K562 (cell line): ENCODE data around the gene C2CD2. TPM values are rescaled to one million over a fixed set of nuclear protein-coding genes. Genes with fewer than 3 reads are reported as not detected.

ENCODE experiments used
- ATAC-seq: fragments of 200-7000 bp; cut with Tn5 transposase; 3 replicates; pipeline ENCODE4 v1.9.1; 2020; ENCODE audit warnings: moderate library complexity
- BruUV-seq: library from RNA; stranded (reverse); fragments of 400-500 nt; replicated peaks from 2 replicates; lab custom pipeline; 2021; lab: Mats Ljungman, UMichigan
- CTCF ChIA-PET: fragments of 300-600 bp; formaldehyde crosslinking; extraction: SDS; loops from one replicate; lab custom pipeline; 2021; ENCODE audit warnings: low intra/inter-chr PET ratio; lab: Yijun Ruan, JAX
- POLR2A ChIA-PET: fragments of 300-600, 350-650 bp; sonication (Branson Sonifier 250); formaldehyde crosslinking; extraction: SDS; loops from one replicate; lab custom pipeline; 2021; ENCODE audit warnings: antibody characterized with exemption, inconsistent platforms; lab: Yijun Ruan, JAX
- DNase-seq, 4 experiments: peaks; one replicate each; pipeline versions ENCODE4 v3.0.0 to v3.0.0-alpha.2; 2011 to 2018; ENCODE audit warnings: low spot score in 3 of 4, mixed read lengths in 3 of 4; ENCODE audit errors: extremely low read depth in 1 of 4
- FAIRE-seq: peaks from 2 replicates; lab custom pipeline; 2011; peaks lifted over from hg19 to GRCh38; lab: Jason Lieb, UNC
- H2AFZ ChIP-seq: 2 replicates; pipeline ENCODE4 v1.6.0; 2011; ENCODE audit warnings: low read depth, low read length, control low read depth, inconsistent platforms
- H3K27ac ChIP-seq: fragments of 200-600 bp; 3 replicates; pipeline ENCODE4 v1.8.0; 2011; ENCODE audit warnings: low read depth, mild to moderate bottlenecking, control low read depth, inconsistent platforms, low read length, moderate library complexity, mixed read lengths; ENCODE audit errors: extremely low read depth
- H3K27me3 ChIP-seq, 2 experiments: fragments of 300-600 bp in 1 of 2; 2 replicates in 1 of 2; 3 replicates in 1 of 2; pipeline versions ENCODE4 v1.6.0 to v1.8.0; 2011; ENCODE audit warnings: inconsistent platforms in 2 of 2, low read length in 2 of 2, mild to moderate bottlenecking in 1 of 2, mixed read lengths in 1 of 2, moderate library complexity in 1 of 2; ENCODE audit not compliant: control insufficient read depth in 2 of 2, insufficient read depth in 2 of 2
- H3K36me3 ChIP-seq: fragments of 300-600 bp; 3 replicates; pipeline ENCODE4 v1.8.0; 2011; ENCODE audit warnings: mild to moderate bottlenecking, low read length, inconsistent platforms; ENCODE audit not compliant: control insufficient read depth, insufficient read depth
- H3K4me1 ChIP-seq, 2 experiments: fragments of 200-600 bp in 1 of 2; replicated peaks in 1 of 2; 2 replicates in 1 of 2; 3 replicates in 1 of 2; pipeline versions ENCODE4 v1.5.1 to v1.8.0; 2011; ENCODE audit warnings: inconsistent platforms in 2 of 2, low read length in 2 of 2, mild to moderate bottlenecking in 1 of 2, mixed read lengths in 1 of 2, moderate library complexity in 1 of 2; ENCODE audit not compliant: control insufficient read depth in 2 of 2, insufficient read depth in 2 of 2
- H3K4me2 ChIP-seq: 2 replicates; pipeline ENCODE4 v1.6.1; 2011; ENCODE audit warnings: low read length, control low read depth, inconsistent platforms, mixed read lengths; ENCODE audit not compliant: insufficient read depth
- H3K4me3 ChIP-seq: fragments of 200-600 bp; sonication (generic), shearing (Covaris generic); 2 replicates; pipeline ENCODE4 v1.5.1; 2016; ENCODE audit warnings: control low read depth, inconsistent platforms
- H3K79me2 ChIP-seq: fragments of 200-600 bp; 3 replicates; pipeline ENCODE4 v1.8.0; 2011; ENCODE audit warnings: low read length, inconsistent platforms; ENCODE audit not compliant: control insufficient read depth, insufficient read depth
- H3K9ac ChIP-seq, 2 experiments: 2 replicates each; pipeline versions ENCODE4 v1.6.0 to v1.6.1; 2011; ENCODE audit warnings: low read depth in 2 of 2, low read length in 2 of 2, control low read depth in 1 of 2, inconsistent platforms in 1 of 2, mild to moderate bottlenecking in 1 of 2, mixed read lengths in 1 of 2; ENCODE audit not compliant: insufficient read depth in 1 of 2
- H3K9me1 ChIP-seq: one replicate; pipeline ENCODE4 v1.6.0; 2011; ENCODE audit warnings: inconsistent platforms, mild to moderate bottlenecking, low read length, moderate library complexity; ENCODE audit not compliant: control insufficient read depth, insufficient read depth
- H3K9me3 ChIP-seq: replicated peaks from 2 replicates; pipeline ENCODE4 v1.5.1; 2011; ENCODE audit warnings: low read depth, low read length, inconsistent platforms; ENCODE audit not compliant: control insufficient read depth, insufficient read depth
- H4K20me1 ChIP-seq: replicated peaks from 2 replicates; pipeline ENCODE4 v1.6.1; 2011; ENCODE audit warnings: low read length, inconsistent platforms, mixed read lengths; ENCODE audit not compliant: control insufficient read depth, insufficient read depth
- COPS2 ChIP-seq: fragments of 450-650 bp; conservative IDR thresholded peaks from 2 replicates; pipeline ENCODE4 v1.6.1; 2016; ENCODE audit warnings: mild to moderate bottlenecking, moderate library complexity
- CTCF ChIP-seq, 3 experiments: IDR thresholded peaks in 2 of 3; conservative IDR thresholded peaks in 1 of 3; 2 replicates each; pipeline ENCODE4 v1.5.1; 2011 to 2012; ENCODE audit warnings: low read length in 3 of 3, mild to moderate bottlenecking in 3 of 3, control low read depth in 2 of 3, improper control_type of control experiment in 1 of 3, inconsistent platforms in 1 of 3, low read depth in 1 of 3, mixed read lengths in 1 of 3, moderate library complexity in 1 of 3; ENCODE audit not compliant: insufficient read depth in 2 of 3
- GABPA ChIP-seq: fragments of 200-800 bp; sonication (Bioruptor generic); conservative IDR thresholded peaks from 2 replicates; pipeline ENCODE4 v1.6.1; 2016; ENCODE audit warnings: low read depth, missing genetic modification characterization, missing compliant biosample characterization
- JUN ChIP-seq, 2 experiments: sonication (generic) in 1 of 2; formaldehyde crosslinking in 1 of 2; IDR thresholded peaks; 2 replicates each; pipeline versions ENCODE4 v1.6.1 to v1.8.0; 2012 to 2022; ENCODE audit warnings: borderline replicate concordance in 2 of 2, mild to moderate bottlenecking in 2 of 2, improper control_type of control experiment in 1 of 2, low read depth in 1 of 2, low read length in 1 of 2, missing genetic modification reagents in 1 of 2
- MCM5 ChIP-seq: fragments of 450-650 bp; IDR thresholded peaks from 2 replicates; pipeline ENCODE4 v1.6.1; 2016; ENCODE audit warnings: low read depth
- MTA1 ChIP-seq: fragments of 450-650 bp; IDR thresholded peaks from 2 replicates; pipeline ENCODE4 v1.6.1; 2017; ENCODE audit warnings: borderline replicate concordance
- MYBL2 ChIP-seq, 2 experiments: fragments of 450-650 bp in 1 of 2; sonication (generic) in 1 of 2; formaldehyde crosslinking in 1 of 2; IDR thresholded peaks; 2 replicates each; pipeline versions ENCODE4 v1.6.1 to v1.8.1; 2017 to 2022; ENCODE audit warnings: borderline replicate concordance in 1 of 2, inconsistent platforms in 1 of 2, low read depth in 1 of 2, mild to moderate bottlenecking in 1 of 2, missing genetic modification reagents in 1 of 2, moderate library complexity in 1 of 2
- RAD51 ChIP-seq: fragments of 450-650 bp; IDR thresholded peaks from 2 replicates; pipeline ENCODE4 v1.7.1; 2016; ENCODE audit warnings: low read depth, mild to moderate bottlenecking, borderline replicate concordance
- TAF15 ChIP-seq: fragments of 200-400 bp; formaldehyde crosslinking; IDR thresholded peaks from 2 replicates; pipeline ENCODE4 v1.6.1; 2017; ENCODE audit warnings: mild to moderate bottlenecking, low read depth, low read length, moderate library complexity
- TEAD4 ChIP-seq, 2 experiments: sonication (generic) in 1 of 2; formaldehyde crosslinking in 1 of 2; IDR thresholded peaks; 2 replicates each; pipeline versions ENCODE4 v1.6.1 to v1.8.0; 2012 to 2022; ENCODE audit warnings: borderline replicate concordance in 1 of 2, inconsistent platforms in 1 of 2, low read length in 1 of 2, mild to moderate bottlenecking in 1 of 2, missing genetic modification reagents in 1 of 2
- ZFX ChIP-seq: sonication (generic); formaldehyde crosslinking; IDR thresholded peaks from 2 replicates; pipeline ENCODE4 v1.8.0; 2022; ENCODE audit warnings: mild to moderate bottlenecking, missing genetic modification reagents, moderate library complexity
- ZNF12 ChIP-seq: sonication (generic); formaldehyde crosslinking; IDR thresholded peaks from 2 replicates; pipeline ENCODE4 v1.4.0; 2020; ENCODE audit warnings: mild to moderate bottlenecking, missing genetic modification reagents
- ZNF311 ChIP-seq: fragments of 250-450 bp; sonication (Bioruptor Pico); IDR thresholded peaks from 2 replicates; pipeline ENCODE4 v1.4.0; 2020; ENCODE audit warnings: mild to moderate bottlenecking, moderate library complexity
- WGBS: fragments of 100-300 bp; shearing (Covaris generic); methylation state at CpG from one replicate; pipeline ENCODE4 v1.1.6; 2016; ENCODE audit warnings: low coverage, mixed read lengths; ENCODE audit not compliant: insufficient coverage; ENCODE audit errors: missing lambda C conversion rate; 5-methylcytosine and 5-hydroxymethylcytosine counted together
- in situ Hi-C: fragments of 300-500 bp; cut with MboI; formaldehyde crosslinking; loops from 4 replicates; pipeline ENCODE4 v1.15.0; 2018; ENCODE audit warnings: inconsistent platforms, mixed read lengths
- intact Hi-C: fragments of 100-400 bp; cut with micrococcal nuclease; formaldehyde crosslinking; loops from 2 replicates; pipeline ENCODE4 v1.14.2; 2022
- polyA plus RNA-seq, 8 experiments: library from polyadenylated mRNA; depleted of rRNA in 4 of 8; stranded (reverse) in 5 of 8; unstranded in 3 of 8; fragments of >200 nt; fragmentation: Nextera tagmentation in 2 of 8; fragmentation: Illumina TruSeq in 1 of 8; extraction: Ambion mirVana in 2 of 8; extraction: Trizol in 1 of 8; gene quantifications; 2 replicates each; pipeline versions ENCODE4 v1.2.1 to v1.2.3, GENCODE V29; 2011 to 2014; ENCODE audit warnings: inconsistent platforms in 1 of 8, missing spikeins in 1 of 8
- total RNA-seq, 7 experiments: library from RNA; depleted of rRNA in 6 of 7; stranded (reverse); fragments of >200 nt in 6 of 7; fragmentation: Illumina TruSeq in 2 of 7; extraction: Trizol in 2 of 7; gene quantifications; 2 replicates each; pipeline versions ENCODE4 v1.2.1 to v1.2.3, GENCODE V29; 2011 to 2021; ENCODE audit warnings: low replicate concordance in 1 of 7

The C2CD2 gene
- total and polyA plus RNA-seq, 9 of the 15 experiments (the other 6 are each of a cell fraction or from before 2014, with no cell fraction given), result 1.3 to 21.6 (median 12.1) TPM

DNA sequence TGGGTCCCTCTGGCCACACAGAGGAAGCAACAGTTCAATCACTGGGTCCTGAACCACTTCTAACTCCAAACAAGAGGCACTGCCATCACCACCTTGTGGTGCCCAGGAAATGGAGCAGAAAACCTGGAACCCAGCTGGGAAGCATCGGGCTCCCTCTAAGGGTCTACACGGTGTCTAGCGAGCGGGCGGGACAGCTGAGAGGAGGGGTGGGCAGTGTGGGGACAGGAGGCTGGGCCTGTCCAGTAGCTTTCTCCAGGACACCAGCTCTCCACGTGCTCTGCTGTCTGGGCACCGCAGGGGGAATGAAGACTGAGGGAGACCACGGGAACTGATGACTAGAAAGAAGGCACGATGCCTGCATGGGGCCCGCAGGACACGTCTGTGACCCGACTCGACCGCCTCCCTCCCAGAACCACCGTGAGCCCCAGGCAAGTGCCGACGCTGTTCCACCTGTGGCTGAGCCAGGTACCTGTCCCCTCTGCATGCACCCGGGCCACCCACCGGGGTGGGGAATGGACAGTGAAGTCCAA is 69.3 kb downstream of the C2CD2 start:
- no peak for TF ChIP-seq COPS2
- 0 out of 6 replicates have a peak, but pooled peaks of 1 of the 3 experiments have one; percentile 12 for TF ChIP-seq CTCF (IDR thresholded peaks at IDR 0.05 in 2 of 3, conservative IDR thresholded peaks at IDR 0.05 in 1 of 3; ENCODE audit: insufficient read depth in 2 of 3, low read depth in 1 of 3, low read length in 3 of 3)
- no peaks in the 10 kb centered on the region for H4K20me1 ChIP-seq
- H3K9me3 ChIP-seq, result no peaks in the 10 kb centered on the region
- no peak overlapping the region for H3K27ac ChIP-seq
- H3K36me3 ChIP-seq, result no peaks in the 10 kb centered on the region; the same call in 2 of the 3 replicates
- intact Hi-C loops, result no loop called here
- H3K4me1 ChIP-seq, result peaks cover 4 to 5% of the 10 kb centered on the region in 2 experiments; a peak in 3 of 5 replicates
- 71% methylated on average over 13 of the region's 19 CpGs for WGBS
- ChIA-PET CTCF (no interaction called here), POLR2A (interaction anchor here (0.7 to 1.1 kb wide), 2 partner anchors 11 to 83 kb away, joined by 3 read pairs; no protein-coding TSS in a partner anchor)
- in situ Hi-C loops, result no loop called here
- peaks cover under 1% of the 10 kb centered on the region; the same call in 1 of the 3 replicates for H3K79me2 ChIP-seq
- no peaks in the 10 kb centered on the region for H3K27me3 ChIP-seq
- DNase-seq (no peak), ATAC-seq (no peak), FAIRE-seq (no peak)
- BruUV-seq, result no TSS peak
- no peak overlapping the region for H3K9ac ChIP-seq
- H3K9me1 ChIP-seq, result no peaks in the 10 kb centered on the region
- H3K4me3 ChIP-seq, result no peak overlapping the region
- H2AFZ ChIP-seq, result no peak overlapping the region
- no peak overlapping the region for H3K4me2 ChIP-seq

- Histone ChIP-seq H3K4me3 (no peak overlapping the region), H3K9me1 (no peaks in the 10 kb centered on the region), H3K9me3 (no peaks in the 10 kb centered on the region), H3K79me2 (peaks cover 3% of the 10 kb centered on the region; the same call in 2 of the 3 replicates), H3K4me1 (peaks cover 4 to 9% of the 10 kb centered on the region in 2 experiments; a peak in 3 of 5 replicates), H2AFZ (no peak overlapping the region), H3K9ac (no peak overlapping the region), H3K27me3 (no peaks in the 10 kb centered on the region), H4K20me1 (no peaks in the 10 kb centered on the region), H3K27ac (no peak overlapping the region), H3K4me2 (no peak overlapping the region), H3K36me3 (no peaks in the 10 kb centered on the region)
- no peak for DNase-seq
- in situ Hi-C loops, result no loop called here
- BruUV-seq, result no TSS peak
- ATAC-seq, result no peak
- 81% methylated on average over 5 of the region's 5 CpGs for WGBS
- POLR2A ChIA-PET, result interaction anchor here (1.1 kb wide), 1 partner anchor 10 kb away, joined by 3 read pairs; no protein-coding TSS in a partner anchor
- CTCF ChIA-PET, result no interaction called here
- intact Hi-C loops, result no loop called here
- no peak for FAIRE-seq
- no peak for TF ChIP-seq ZFX (CRISPR knock-in tag)
- no peak for TF ChIP-seq MYBL2 (IDR thresholded peaks at IDR 0.05; ENCODE audit: low read depth)
- TF ChIP-seq MYBL2 (CRISPR knock-in tag; IDR thresholded peaks at IDR 0.05; ENCODE audit: borderline replicate concordance), result no peak
- no peak for TF ChIP-seq ZNF311 (CRISPR knock-in tag)
- no peak for TF ChIP-seq RAD51
- TF ChIP-seq GABPA (tag), result no peak
- no peak for TF ChIP-seq MTA1
- TF ChIP-seq MCM5, result no peak
- TF ChIP-seq TAF15, result no peak
- no peak for TF ChIP-seq TEAD4 (IDR thresholded peaks at IDR 0.05; ENCODE audit: low read length)
- TF ChIP-seq TEAD4 (CRISPR knock-in tag; IDR thresholded peaks at IDR 0.05; ENCODE audit: borderline replicate concordance), result no peak
- TF ChIP-seq ZNF12 (CRISPR knock-in tag), result no peak
- TF ChIP-seq JUN (IDR thresholded peaks at IDR 0.05; ENCODE audit: borderline replicate concordance, low read depth, low read length), result no peak
- no peak for TF ChIP-seq JUN (CRISPR knock-in tag; IDR thresholded peaks at IDR 0.05; ENCODE audit: borderline replicate concordance)
Measured at GRCh38 chr21:41883582-41883981, 70.2 kb downstream of the C2CD2 start.
